ENCODE results near the gene TRIM27. TPM values are rescaled to one million over a fixed set of nuclear protein-coding genes. Genes with fewer than 3 reads are reported as not detected.
A peak's percentile ranks its signal among the peaks of the same experiment; 100 is the strongest.
"Not testable (repeated sequence)": the region's sequence is repeated elsewhere in the genome, so short reads cannot be mapped to it uniquely, and the experiment has no call there.

Gene TRIM27
- total RNA-seq, 1 donor from 2014 or later, result 58.4 TPM

- H3K9me3 ChIP-seq, result no peaks in the 10 kb centered on the region
- TF ChIP-seq POLR2AphosphoS5 (IDR thresholded peaks at IDR 0.05; ENCODE audit: insufficient read depth in 1 of 2, low read depth in 1 of 2), result no peak
- TF ChIP-seq POLR2A (IDR thresholded peaks at IDR 0.05), result no peak
- no peak for TF ChIP-seq CTCF (IDR thresholded peaks at IDR 0.05)
- H3K4me1 ChIP-seq, result peaks cover 9% of the 10 kb centered on the region
- peak overlapping the region; percentile 18 to 22 for H3K4me3 ChIP-seq
- DNase-seq (ENCODE audit: extremely low spot score in 2 of 2), result no peak
- H3K27ac ChIP-seq, result no peak overlapping the region
- no peaks in the 10 kb centered on the region for H3K36me3 ChIP-seq
- intact Hi-C loops (cut with DNase I), result no loop called here
- H3K27me3 ChIP-seq, result no peaks in the 10 kb centered on the region
Observed at GRCh38 chr6:28953039-28953584, 29.3 kb upstream of the TRIM27 start.

DNA sequence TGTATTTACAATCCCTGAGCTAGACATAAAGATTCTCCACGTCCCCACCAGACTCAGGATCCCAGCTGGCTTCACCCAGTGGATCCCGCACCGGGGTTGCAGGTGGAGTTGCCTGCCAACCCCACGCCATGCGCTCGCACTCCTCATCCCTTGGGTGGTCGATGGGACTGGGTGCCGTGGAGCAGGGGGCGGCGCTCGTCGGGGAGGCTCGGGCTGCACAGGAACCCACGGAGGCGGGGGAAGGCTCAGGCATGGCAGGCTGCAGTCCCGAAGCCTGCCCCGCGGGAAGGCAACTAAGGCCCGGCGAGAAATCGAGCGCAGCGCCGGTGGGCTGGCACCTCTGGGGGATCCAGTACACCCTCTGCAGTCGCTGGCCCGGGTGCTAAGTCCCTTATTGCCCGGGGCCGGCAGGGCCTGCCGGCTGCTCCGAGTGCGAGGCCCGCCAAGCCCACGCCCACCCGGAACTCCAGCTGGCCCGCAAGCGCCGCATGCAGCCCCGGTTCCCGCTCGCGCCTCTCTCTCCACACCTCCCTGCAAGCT lies 25.9 kb upstream of the TRIM27 start:
- H3K27ac ChIP-seq; H3K4me1 ChIP-seq; H3K4me3 ChIP-seq; H3K27me3 ChIP-seq; H3K9me3 ChIP-seq; H3K36me3 ChIP-seq; intact Hi-C loops (cut with DNase I); DNase-seq (ENCODE audit: extremely low spot score in 2 of 2): not testable (repeated sequence)

DNA sequence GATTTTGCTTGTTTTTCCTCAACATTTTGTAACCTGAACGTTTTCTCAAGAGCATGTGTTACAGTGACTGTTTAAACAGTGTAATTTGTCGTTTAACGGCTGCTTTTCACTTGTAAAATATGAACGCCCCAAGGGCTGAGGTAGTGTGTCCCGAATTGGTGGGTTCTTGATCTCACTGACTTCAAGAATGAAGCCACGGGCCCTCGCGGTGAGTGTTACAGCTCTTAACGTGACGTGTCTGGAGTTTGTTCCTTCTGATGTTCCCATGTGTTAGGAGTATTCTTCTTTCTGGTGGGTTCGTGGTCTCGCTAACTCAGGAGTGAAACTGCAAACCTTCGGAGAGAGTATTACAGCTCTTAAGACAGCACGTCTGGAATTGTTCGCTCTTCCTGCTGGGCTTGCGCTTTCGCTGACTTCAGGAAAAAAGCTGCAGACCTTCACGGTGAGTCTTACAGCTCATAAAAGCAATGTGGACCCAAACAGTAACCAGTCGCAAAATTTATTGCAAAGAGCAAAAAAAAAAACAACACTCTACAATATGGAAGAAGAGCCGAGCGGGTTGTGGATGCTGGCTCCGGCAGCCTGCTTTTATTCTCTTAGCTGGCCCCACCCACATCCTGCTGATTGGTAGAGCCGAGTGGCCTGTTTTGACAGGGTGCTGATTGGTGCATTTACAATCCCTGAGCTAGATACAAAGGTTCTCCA lies 25.1 kb upstream of the TRIM27 start:
- TF ChIP-seq POLR2AphosphoS5 (IDR thresholded peaks at IDR 0.05; ENCODE audit: insufficient read depth in 1 of 2, low read depth in 1 of 2) (no peak), POLR2A (IDR thresholded peaks at IDR 0.05) (no peak), CTCF (IDR thresholded peaks at IDR 0.05) (no peak)
- H3K27me3 ChIP-seq, result no peaks in the 10 kb centered on the region
- no peak overlapping the region for H3K4me3 ChIP-seq
- no peak overlapping the region for H3K27ac ChIP-seq
- H3K4me1 ChIP-seq, result peaks cover 9% of the 10 kb centered on the region
- no peak for DNase-seq (ENCODE audit: extremely low spot score in 2 of 2)
- intact Hi-C loops (cut with DNase I), result no loop called here
- H3K36me3 ChIP-seq, result no peaks in the 10 kb centered on the region
- H3K9me3 ChIP-seq, result no peaks in the 10 kb centered on the region

DNA sequence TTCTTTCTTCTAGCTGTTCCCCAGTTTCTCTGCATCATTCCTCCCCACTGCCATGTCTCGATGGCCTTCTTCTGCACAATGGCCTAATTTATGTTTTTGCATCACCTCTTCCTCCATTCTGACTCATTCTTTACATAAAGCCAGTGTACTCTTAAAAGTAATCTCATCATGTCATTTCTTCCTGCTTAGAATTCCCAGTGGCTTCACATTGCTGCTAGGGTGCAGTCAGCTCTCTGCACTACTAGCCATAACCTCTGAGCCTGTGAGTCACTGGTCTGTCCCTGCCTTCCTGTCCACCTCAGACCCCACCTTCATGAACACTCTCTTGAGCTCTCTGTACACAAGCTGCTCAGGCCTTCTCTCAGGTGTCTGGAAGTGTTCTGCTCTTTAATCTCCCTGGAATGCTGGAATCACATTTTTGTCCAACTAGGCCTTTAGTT lies 24.1 kb upstream of the TRIM27 start:
- peaks cover 10% of the 10 kb centered on the region for H3K4me1 ChIP-seq
- no peak for DNase-seq (ENCODE audit: extremely low spot score in 2 of 2)
- no peak overlapping the region for H3K4me3 ChIP-seq
- no peaks in the 10 kb centered on the region for H3K27me3 ChIP-seq
- no peaks in the 10 kb centered on the region for H3K36me3 ChIP-seq
- no peak overlapping the region for H3K27ac ChIP-seq
- intact Hi-C loops (cut with DNase I), result no loop called here
- TF ChIP-seq CTCF (IDR thresholded peaks at IDR 0.05) (no peak), POLR2AphosphoS5 (IDR thresholded peaks at IDR 0.05; ENCODE audit: insufficient read depth in 1 of 2, low read depth in 1 of 2) (no peak), POLR2A (IDR thresholded peaks at IDR 0.05) (no peak)
- no peaks in the 10 kb centered on the region for H3K9me3 ChIP-seq

DNA sequence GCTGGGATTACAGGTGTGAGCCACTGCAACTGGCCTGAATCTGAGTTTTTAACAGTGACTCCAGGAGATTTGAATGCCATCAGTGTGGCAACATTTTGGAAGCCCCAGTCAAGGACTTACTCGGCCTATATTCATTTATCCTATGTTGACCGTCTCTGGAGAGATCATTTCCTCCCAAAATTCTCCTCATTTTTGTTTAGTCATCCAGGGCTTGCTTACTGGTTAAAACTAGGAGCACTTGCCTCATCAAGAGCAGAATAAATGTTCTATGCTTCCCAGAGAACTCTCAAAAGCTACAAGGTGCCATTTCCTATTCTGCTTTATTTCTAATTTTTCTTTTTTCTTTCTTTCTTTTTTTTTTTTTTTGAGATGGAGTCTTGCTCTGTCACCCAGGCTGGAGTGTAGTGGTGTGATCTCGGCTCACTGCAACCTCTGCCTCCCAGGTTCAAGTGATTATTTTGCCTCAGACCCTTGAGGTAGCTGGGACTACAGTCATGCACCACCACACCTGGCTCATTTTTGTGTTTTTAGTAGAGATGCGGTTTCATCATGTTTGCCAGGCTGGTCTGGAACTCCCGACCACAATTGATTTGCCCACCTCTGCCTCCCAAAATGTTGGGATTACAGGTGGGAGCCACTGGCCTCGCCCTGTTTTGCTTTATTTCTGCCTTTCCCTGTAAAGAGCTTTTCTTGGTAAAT lies 23.4 kb upstream of the TRIM27 start:
- Histone ChIP-seq H3K4me1 (peaks cover 11% of the 10 kb centered on the region), H3K4me3 (no peak overlapping the region), H3K27ac (no peak overlapping the region), H3K27me3 (no peaks in the 10 kb centered on the region), H3K9me3 (no peaks in the 10 kb centered on the region), H3K36me3 (no peaks in the 10 kb centered on the region)
- TF ChIP-seq CTCF (IDR thresholded peaks at IDR 0.05), result no peak
- no peak for TF ChIP-seq POLR2AphosphoS5 (IDR thresholded peaks at IDR 0.05; ENCODE audit: insufficient read depth in 1 of 2, low read depth in 1 of 2)
- no peak for TF ChIP-seq POLR2A (IDR thresholded peaks at IDR 0.05)
- DNase-seq (ENCODE audit: extremely low spot score in 2 of 2), result no peak
- intact Hi-C loops (cut with DNase I), result no loop called here
